ENCODE measurements around the gene FBXO45.
A peak's percentile ranks its signal among the peaks of the same experiment; 100 is the strongest.
"Not testable (repeated sequence)": the region's sequence is repeated elsewhere in the genome, so short reads cannot be mapped to it uniquely, and the experiment has no call there.

The FBXO45 gene

GRCh38 chr3:196558476-196558875, 10.0 kb upstream of the FBXO45 start:
- no peak for DNase-seq

GRCh38 chr3:196559826-196560225, 8.6 kb upstream of the FBXO45 start:
- DNase-seq = no peak

GRCh38 chr3:196563721-196564225, 4.7 kb upstream of the FBXO45 start:
- no peak for DNase-seq

- peak; percentile 44 for DNase-seq
Observed at GRCh38 chr3:196569003-196569516, 600 bp downstream of the FBXO45 start.

- DNase-seq = not testable (repeated sequence)
Observed at GRCh38 chr3:196570332-196570731, 1.9 kb downstream of the FBXO45 start.

- DNase-seq = no peak
Observed at GRCh38 chr3:196572389-196572788, 3.9 kb downstream of the FBXO45 start.

- no peak for DNase-seq
Observed at GRCh38 chr3:196585044-196585757, 16.7 kb downstream of the FBXO45 start.

- DNase-seq = no peak
Observed at GRCh38 chr3:196590279-196590678, 21.8 kb downstream of the FBXO45 start.

GRCh38 chr3:196596355-196596754, 27.9 kb downstream of the FBXO45 start:
- DNase-seq = no peak

GRCh38 chr3:196597971-196598733, 29.7 kb downstream of the FBXO45 start:
- not testable (repeated sequence) for DNase-seq

- no peak for DNase-seq
Observed at GRCh38 chr3:196599734-196600128, 31.3 kb downstream of the FBXO45 start.

- DNase-seq = no peak
Observed at GRCh38 chr3:196600359-196600758, 31.9 kb downstream of the FBXO45 start.

- no peak for DNase-seq
Observed at GRCh38 chr3:196602673-196603072, 34.2 kb downstream of the FBXO45 start.

- DNase-seq = no peak
Observed at GRCh38 chr3:196603683-196604082, 35.2 kb downstream of the FBXO45 start.

GRCh38 chr3:196604548-196604947, 36.1 kb downstream of the FBXO45 start:
- no peak for DNase-seq

GRCh38 chr3:196608693-196609092, 40.2 kb downstream of the FBXO45 start:
- DNase-seq = no peak

GRCh38 chr3:196609343-196609775, 40.9 kb downstream of the FBXO45 start:
- peak; percentile 87 for DNase-seq

- no peak for DNase-seq
Observed at GRCh38 chr3:196609805-196610515, 41.5 kb downstream of the FBXO45 start.

- no peak for DNase-seq
Observed at GRCh38 chr3:196611761-196612483, 43.5 kb downstream of the FBXO45 start.

GRCh38 chr3:196615234-196615633, 46.8 kb downstream of the FBXO45 start:
- not testable (repeated sequence) for DNase-seq

- no peak for DNase-seq
Observed at GRCh38 chr3:196617256-196617655, 48.8 kb downstream of the FBXO45 start.

- no peak for DNase-seq
Observed at GRCh38 chr3:196619223-196619622, 50.8 kb downstream of the FBXO45 start.
